NCI-H226 (cell line): ENCODE measurements around the gene TMPRSS11F.
A peak's percentile ranks its signal among the peaks of the same experiment; 100 is the strongest.
"Not testable (repeated sequence)": the region's sequence is repeated elsewhere in the genome, so short reads cannot be mapped to it uniquely, and the experiment has no call there.

Source experiments
- DNase-seq: peaks from one replicate; pipeline ENCODE4 v3.0.0-alpha.2; 2015

The TMPRSS11F gene

GRCh38 chr4:68129793-68130192 lies at the start of gene TMPRSS11F:
TMPRSS11F (minus strand) TSS chr4:68129869; CDS start chr4:68129820, 49 bp downstream.
- no peak for DNase-seq

GRCh38 chr4:68176904-68177303 lies 47.2 kb upstream of the TMPRSS11F start:
- no peak for DNase-seq

- DNase-seq: no peak
These were observed 46.8 kb upstream of the TMPRSS11F start for GRCh38 chr4:68176500-68176899.

GRCh38 chr4:68175562-68176155 lies 46.0 kb upstream of the TMPRSS11F start:
- DNase-seq: peak; percentile 40

- not testable (repeated sequence) for DNase-seq
These were observed 44.7 kb upstream of the TMPRSS11F start for GRCh38 chr4:68174389-68174788.

GRCh38 chr4:68172147-68172546 lies 42.5 kb upstream of the TMPRSS11F start:
- not testable (repeated sequence) for DNase-seq

GRCh38 chr4:68167706-68168105 lies 38.0 kb upstream of the TMPRSS11F start:
- DNase-seq: no peak

GRCh38 chr4:68167166-68167565 lies 37.5 kb upstream of the TMPRSS11F start:
- no peak for DNase-seq

GRCh38 chr4:68163754-68164153 lies 34.1 kb upstream of the TMPRSS11F start:
- no peak for DNase-seq

- no peak for DNase-seq
These were observed 32.5 kb upstream of the TMPRSS11F start for GRCh38 chr4:68162196-68162595.

- DNase-seq: peak; percentile 64
These were observed 22.7 kb upstream of the TMPRSS11F start for GRCh38 chr4:68152411-68152810.

GRCh38 chr4:68148800-68149685 lies 19.4 kb upstream of the TMPRSS11F start:
- DNase-seq: no peak

GRCh38 chr4:68147079-68147478 lies 17.4 kb upstream of the TMPRSS11F start:
- no peak for DNase-seq

GRCh38 chr4:68145261-68145660 lies 15.6 kb upstream of the TMPRSS11F start:
- DNase-seq: no peak

GRCh38 chr4:68141852-68142251 lies 12.2 kb upstream of the TMPRSS11F start:
- DNase-seq: no peak

GRCh38 chr4:68132342-68132741 lies 2.7 kb upstream of the TMPRSS11F start:
- no peak for DNase-seq

- no peak for DNase-seq
These were observed 5.4 kb downstream of the TMPRSS11F start for GRCh38 chr4:68124262-68124661.

GRCh38 chr4:68123525-68123924 lies 6.1 kb downstream of the TMPRSS11F start:
- DNase-seq: no peak

GRCh38 chr4:68119921-68120320 lies 9.7 kb downstream of the TMPRSS11F start:
- DNase-seq: no peak

- DNase-seq: no peak
These were observed 19.2 kb downstream of the TMPRSS11F start for GRCh38 chr4:68110441-68110840.

- no peak for DNase-seq
These were observed 19.8 kb downstream of the TMPRSS11F start for GRCh38 chr4:68109868-68110267.

- no peak for DNase-seq
These were observed 46.9 kb downstream of the TMPRSS11F start for GRCh38 chr4:68082758-68083157.

- DNase-seq: peak; percentile 18
These were observed 49.7 kb downstream of the TMPRSS11F start for GRCh38 chr4:68079928-68080327.

GRCh38 chr4:68077737-68078136 lies 51.9 kb downstream of the TMPRSS11F start:
- DNase-seq: no peak
